ENCODE data around the gene GBE1.

GRCh38 chr3:81472600-81473362 is 288.7 kb downstream of the GBE1 start:
- no peak for TF ChIP-seq CTCF (IDR thresholded peaks at IDR 0.05; ENCODE audit: insufficient read depth, low read length, poor library complexity, severe bottlenecking)
- TF ChIP-seq EZH2phosphoT487 (conservative IDR thresholded peaks at IDR 0.05; ENCODE audit: low read length) = no peak

Measured in SU-DHL-6 (cell line).